ENCODE measurements around the gene MRGPRD. TPM values are rescaled to one million over a fixed set of nuclear protein-coding genes. Genes with fewer than 3 reads are reported as not detected.

The MRGPRD gene
- polyA plus RNA-seq, 1 donor from 2014 or later: not detected

DNA sequence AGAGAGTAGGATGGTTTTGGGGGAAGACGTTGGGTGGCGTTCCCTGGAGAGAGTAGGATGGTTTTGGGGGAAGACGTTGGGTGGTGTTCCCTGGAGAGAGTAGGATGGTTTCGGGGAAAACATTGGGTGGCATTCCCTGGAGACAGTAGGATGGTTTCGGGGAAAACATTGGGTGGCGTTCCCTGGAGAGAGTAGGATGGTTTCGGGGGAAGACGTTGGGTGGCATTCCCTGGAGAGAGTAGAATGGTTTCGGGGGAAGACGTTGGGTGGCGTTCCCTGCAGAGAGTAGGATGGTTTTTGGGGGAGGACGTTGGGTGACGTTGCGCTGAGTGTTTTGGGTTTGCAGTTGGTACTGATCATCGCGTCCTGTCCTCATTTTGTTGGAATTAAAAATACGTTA, 48.9 kb downstream of the MRGPRD start:
- Mint-ChIP-seq H3K36me3 (peaks cover 18% of the 10 kb centered on the region), H3K4me1 (peaks cover 6 to 8% (median 7%) of the 10 kb centered on the region in 3 donors), H3K9me3 (peaks cover 0 to 2% (median 0%) of the 10 kb centered on the region in 3 donors), H3K4me3 (no peak overlapping the region), H3K27ac (no peak overlapping the region), H3K27me3 (no peaks in the 10 kb centered on the region)

DNA sequence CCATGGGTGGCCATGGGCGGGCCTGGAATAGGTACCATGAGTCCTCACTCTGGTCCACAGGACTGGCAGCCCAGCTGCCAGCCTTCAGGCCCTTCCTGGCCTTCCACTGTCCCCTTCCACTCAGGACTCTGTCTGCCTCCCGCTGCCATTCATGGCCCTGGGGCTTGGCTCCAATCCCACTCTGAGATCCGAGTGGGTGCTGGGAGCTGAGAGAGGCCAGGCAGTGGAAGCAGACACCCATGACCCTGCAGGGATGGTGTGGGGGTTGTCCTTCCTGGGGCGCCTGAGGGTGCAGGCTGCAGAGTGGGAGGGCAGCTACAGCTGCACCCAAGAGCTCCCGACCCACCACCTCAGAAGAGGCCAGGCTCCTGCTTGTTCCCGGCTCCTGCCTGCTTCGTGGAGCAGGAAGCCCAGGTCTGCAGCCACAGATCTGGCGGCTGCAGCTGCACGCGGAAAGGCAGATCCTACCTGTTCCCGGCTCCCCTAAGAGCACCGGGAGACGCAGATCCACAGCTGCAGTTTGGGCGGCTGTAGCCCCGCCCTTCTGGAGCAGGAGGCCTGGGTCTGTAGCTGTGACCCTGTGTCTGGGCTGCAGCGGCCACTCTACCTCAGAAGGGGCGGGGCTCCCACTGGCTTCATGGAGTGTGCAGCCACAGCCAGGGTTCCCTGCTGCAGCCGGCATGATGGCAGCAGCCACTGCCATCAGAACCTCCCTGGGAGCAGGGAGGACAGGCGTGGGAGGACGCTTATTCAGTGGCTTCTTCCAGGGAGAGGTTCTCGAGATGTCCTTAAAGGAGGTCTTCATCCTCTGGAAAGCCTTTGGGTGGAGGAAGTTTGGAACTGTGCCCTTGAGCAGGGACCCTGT, 49.6 kb downstream of the MRGPRD start:
- peaks cover 6 to 10% (median 7%) of the 10 kb centered on the region in 3 donors for H3K4me1 Mint-ChIP-seq
- H3K27me3 Mint-ChIP-seq: no peaks in the 10 kb centered on the region

More for the DNA sequence above, 49.6 kb downstream of the MRGPRD start:
- Mint-ChIP-seq H3K4me3 (no peak overlapping the region), H3K9me3 (peaks cover 0 to 5% (median 0%) of the 10 kb centered on the region in 3 donors), H3K27ac (no peak overlapping the region), H3K36me3 (peaks cover 20% of the 10 kb centered on the region)

Other genes with a start within 250 kb of the MRGPRD start
- gene TESMIN, start 229.5 kb downstream of the MRGPRD start, polyA plus RNA-seq: 5.1 TPM
- 5.8 TPM for gene CPT1A, start 139.1 kb downstream of the MRGPRD start, polyA plus RNA-seq
- 108 TPM for gene MRPL21, start 77.2 kb downstream of the MRGPRD start, polyA plus RNA-seq
- gene IGHMBP2, start 77.1 kb downstream of the MRGPRD start, polyA plus RNA-seq: 11.3 TPM
- gene MRGPRF, start 32.3 kb upstream of the MRGPRD start, polyA plus RNA-seq: not detected
- gene TPCN2, start 67.9 kb upstream of the MRGPRD start, polyA plus RNA-seq: 5.7 TPM
- not detected for gene SMIM38, start 174.9 kb upstream of the MRGPRD start, polyA plus RNA-seq

All from IgD-negative memory B cell (primary cell).